Panc1 (cell line): Measurements from ENCODE around the gene USP37. TPM values are rescaled to one million over a fixed set of nuclear protein-coding genes. Genes with fewer than 3 reads are reported as not detected.

ENCODE experiments used
- ATAC-seq: fragments of 200-7000 bp; cut with Tn5 transposase; 2 replicates; pipeline ENCODE4 v1.9.1; 2020; ENCODE audit warnings: mild to moderate bottlenecking, moderate library complexity
- Bru-seq: library from RNA; stranded (reverse); fragments of 400-500 nt; gene quantifications from one replicate; lab custom pipeline; 2021; lab: Mats Ljungman, UMichigan
- BruChase-seq, 2 experiments: library from RNA; stranded (reverse); fragments of 400-500 nt; gene quantifications; one replicate each; lab custom pipeline; 2021; lab: Mats Ljungman, UMichigan
- BruUV-seq: library from RNA; stranded (reverse); fragments of 400-500 nt; replicated peaks from 2 replicates; lab custom pipeline; 2021; lab: Mats Ljungman, UMichigan
- CTCF ChIA-PET: fragments of 300-600 bp; sonication (Branson Sonifier 250); formaldehyde crosslinking; loops from one replicate; lab custom pipeline; 2022; ENCODE audit warnings: antibody characterized with exemption; lab: Charles Lee
- POLR2A ChIA-PET: fragments of 300-600 bp; sonication (Branson Sonifier 250); formaldehyde crosslinking; loops from one replicate; lab custom pipeline; 2022; ENCODE audit warnings: antibody characterized with exemption; lab: Charles Lee
- DNase-seq: peaks from one replicate; pipeline ENCODE4 v3.0.0-alpha.2; 2010; ENCODE audit warnings: low read depth, low spot score
- H3K27ac ChIP-seq: 2 replicates; pipeline ENCODE4 v1.5.1; 2011; ENCODE audit warnings: mild to moderate bottlenecking, low read length, inconsistent platforms
- H3K27me3 ChIP-seq: fragments of 200-500 bp; sonication (Bioruptor generic); 2 replicates; pipeline ENCODE4 v1.6.0; 2014; ENCODE audit warnings: low read length, inconsistent platforms; ENCODE audit not compliant: control insufficient read depth, insufficient read depth
- H3K36me3 ChIP-seq: fragments of 200-500 bp; sonication (Bioruptor generic); 2 replicates; pipeline ENCODE4 v1.5.1; 2014; ENCODE audit warnings: inconsistent platforms, mild to moderate bottlenecking, low read length, moderate library complexity; ENCODE audit not compliant: control insufficient read depth, insufficient read depth
- H3K4me1 ChIP-seq: 2 replicates; pipeline ENCODE4 v1.5.1; 2011; ENCODE audit warnings: inconsistent platforms, mild to moderate bottlenecking, low read length, moderate library complexity; ENCODE audit not compliant: control insufficient read depth, insufficient read depth
- H3K4me3 ChIP-seq, 2 experiments: 2 replicates each; pipeline ENCODE4 v1.5.1; 2011 to 2012; ENCODE audit warnings: low read depth in 2 of 2, low read length in 2 of 2, mild to moderate bottlenecking in 2 of 2, inconsistent platforms in 1 of 2, moderate library complexity in 1 of 2
- H3K9me3 ChIP-seq: fragments of 200-500 bp; sonication (Bioruptor generic); 2 replicates; pipeline ENCODE4 v1.5.1; 2014; ENCODE audit warnings: low read depth, mild to moderate bottlenecking, inconsistent platforms, low read length, moderate library complexity; ENCODE audit not compliant: control insufficient read depth, insufficient read depth
- POLR2AphosphoS5 ChIP-seq: IDR thresholded peaks from 2 replicates; pipeline ENCODE4 v1.6.1; 2012; ENCODE audit warnings: mild to moderate bottlenecking, low read depth, low read length, moderate library complexity
- SIN3A ChIP-seq: IDR thresholded peaks from 2 replicates; pipeline ENCODE4 v1.6.1; 2012; ENCODE audit warnings: low read depth, mild to moderate bottlenecking, low read length, moderate library complexity, borderline replicate concordance; ENCODE audit not compliant: insufficient read depth
- TCF7L2 ChIP-seq: IDR thresholded peaks from 2 replicates; pipeline ENCODE4 v1.6.1; 2011; ENCODE audit warnings: mild to moderate bottlenecking, low read depth, low read length, inconsistent platforms
- in situ Hi-C: cut with HindIII; loops from 2 replicates; pipeline ENCODE4 v1.10.0; 2016; ENCODE audit warnings: low sequenced_read_pairs, low pct_unique_long_range_greater_than_20kb
- intact Hi-C: fragments of 100-400 bp; cut with micrococcal nuclease; formaldehyde crosslinking; loops from one replicate; pipeline ENCODE4 v1.10.0; 2022; ENCODE audit not compliant: unreplicated experiment
- long read RNA-seq: library from polyadenylated mRNA; unstranded; transcript quantifications from one replicate; pipeline ENCODE4 v2.0.0, GENCODE V29; 2021; ENCODE audit not compliant: unreplicated experiment
- polyA plus RNA-seq: library from polyadenylated mRNA; unstranded; fragments of >200 nt; gene quantifications from one replicate; pipeline ENCODE4 v1.2.1, GENCODE V29; 2012; ENCODE audit warnings: missing spikeins; ENCODE audit not compliant: insufficient read length
- total RNA-seq: library from RNA; stranded (reverse); gene quantifications from one replicate; pipeline ENCODE4 v1.2.1, GENCODE V29; 2021; ENCODE audit not compliant: unreplicated experiment
- TF ChIP-seq, protein P1 (sequence below): fragments of 450-650 bp; IDR thresholded peaks from 2 replicates; pipeline ENCODE4 v1.5.1; 2017; ENCODE audit warnings: mild to moderate bottlenecking
- TF ChIP-seq, protein P2 (sequence below), 2 experiments: IDR thresholded peaks; 2 replicates each; pipeline ENCODE4 v1.6.1; 2011 to 2012; ENCODE audit warnings: low read depth in 2 of 2, control low read depth in 1 of 2, low read length in 1 of 2, mild to moderate bottlenecking in 1 of 2, moderate library complexity in 1 of 2; ENCODE audit not compliant: insufficient read depth in 1 of 2

The USP37 gene
- total RNA-seq (19.2 TPM), Bru-seq, nascent RNA (percentile 77 among the genes with signal in this experiment), BruChase-seq, experiment 1, labeled RNA remaining after a 2-hour chase (percentile 80 among the genes with signal in this experiment), BruChase-seq, experiment 2, labeled RNA remaining after a 6-hour chase (percentile 75 among the genes with signal in this experiment)
- polyA plus RNA-seq = 3.2 TPM
- long read RNA-seq, full-length matches to known transcripts = 27 of 63 reads
- long read RNA-seq, partial matches to known transcripts = 4 of 63 reads
- long read RNA-seq, other reads (novel, unspliced or antisense) = 32 of 63 reads

DNA sequence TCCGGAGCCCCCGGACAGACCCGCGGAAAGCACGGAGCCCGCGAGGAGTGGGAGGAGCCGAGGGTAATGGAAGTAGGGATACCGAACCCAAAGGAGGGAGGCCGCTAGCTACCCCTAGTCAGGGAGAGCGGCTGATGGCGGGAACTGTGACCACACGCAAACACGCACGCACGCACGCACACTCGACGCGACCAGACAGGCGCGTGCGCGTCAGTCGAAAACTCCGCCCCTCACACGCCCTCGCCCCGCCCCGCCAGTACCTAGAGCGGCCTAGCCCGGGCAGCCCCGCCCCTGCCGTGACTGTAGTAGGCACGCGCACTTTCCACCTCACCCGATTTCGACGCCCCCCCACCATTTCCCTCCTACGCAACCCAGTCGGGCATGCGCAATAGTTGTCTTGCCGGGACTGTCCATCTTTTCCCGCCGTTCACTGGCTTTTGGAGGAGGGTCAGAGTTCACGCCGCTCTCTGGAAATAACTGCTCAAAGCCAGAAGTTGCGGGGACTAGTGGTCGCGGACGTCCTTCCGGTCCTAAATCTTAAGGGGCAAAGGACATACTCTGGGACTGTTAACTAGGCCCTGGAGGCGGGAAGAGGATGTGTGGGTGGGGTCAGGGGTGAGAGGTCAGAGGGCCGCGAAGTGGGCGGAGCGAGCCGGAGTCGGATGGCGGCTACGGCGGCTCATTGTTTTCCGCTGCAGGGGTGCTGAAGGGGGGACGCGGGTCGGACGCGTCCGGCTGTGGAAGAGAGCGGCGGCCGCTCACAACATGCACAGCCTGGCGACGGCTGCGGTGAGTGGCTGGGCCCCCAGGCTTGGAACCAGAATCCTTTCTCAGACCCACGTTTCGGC lies at the start of gene USP37, which contains the start of gene CNOT9:
Gene USP37, minus strand, starts transcription at position 162 of the 848 bp plus-strand sequence. CDS start 9,698 bp downstream, outside the sequence.
Gene CNOT9, plus strand, starts transcription at position 650 of the 848 bp plus-strand sequence. Its CDS starts 116 bp downstream, at position 766.
- BruUV-seq = no TSS peak
- TF ChIP-seq TCF7L2 (no peak; the same call in 1 of the 2 replicates), POLR2AphosphoS5 (peak; percentile 81), SIN3A (peak; percentile 93; the same call in 1 of the 2 replicates)
- TF ChIP-seq, protein P1, sequence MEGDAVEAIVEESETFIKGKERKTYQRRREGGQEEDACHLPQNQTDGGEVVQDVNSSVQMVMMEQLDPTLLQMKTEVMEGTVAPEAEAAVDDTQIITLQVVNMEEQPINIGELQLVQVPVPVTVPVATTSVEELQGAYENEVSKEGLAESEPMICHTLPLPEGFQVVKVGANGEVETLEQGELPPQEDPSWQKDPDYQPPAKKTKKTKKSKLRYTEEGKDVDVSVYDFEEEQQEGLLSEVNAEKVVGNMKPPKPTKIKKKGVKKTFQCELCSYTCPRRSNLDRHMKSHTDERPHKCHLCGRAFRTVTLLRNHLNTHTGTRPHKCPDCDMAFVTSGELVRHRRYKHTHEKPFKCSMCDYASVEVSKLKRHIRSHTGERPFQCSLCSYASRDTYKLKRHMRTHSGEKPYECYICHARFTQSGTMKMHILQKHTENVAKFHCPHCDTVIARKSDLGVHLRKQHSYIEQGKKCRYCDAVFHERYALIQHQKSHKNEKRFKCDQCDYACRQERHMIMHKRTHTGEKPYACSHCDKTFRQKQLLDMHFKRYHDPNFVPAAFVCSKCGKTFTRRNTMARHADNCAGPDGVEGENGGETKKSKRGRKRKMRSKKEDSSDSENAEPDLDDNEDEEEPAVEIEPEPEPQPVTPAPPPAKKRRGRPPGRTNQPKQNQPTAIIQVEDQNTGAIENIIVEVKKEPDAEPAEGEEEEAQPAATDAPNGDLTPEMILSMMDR = no peak
- TF ChIP-seq, protein P2, sequence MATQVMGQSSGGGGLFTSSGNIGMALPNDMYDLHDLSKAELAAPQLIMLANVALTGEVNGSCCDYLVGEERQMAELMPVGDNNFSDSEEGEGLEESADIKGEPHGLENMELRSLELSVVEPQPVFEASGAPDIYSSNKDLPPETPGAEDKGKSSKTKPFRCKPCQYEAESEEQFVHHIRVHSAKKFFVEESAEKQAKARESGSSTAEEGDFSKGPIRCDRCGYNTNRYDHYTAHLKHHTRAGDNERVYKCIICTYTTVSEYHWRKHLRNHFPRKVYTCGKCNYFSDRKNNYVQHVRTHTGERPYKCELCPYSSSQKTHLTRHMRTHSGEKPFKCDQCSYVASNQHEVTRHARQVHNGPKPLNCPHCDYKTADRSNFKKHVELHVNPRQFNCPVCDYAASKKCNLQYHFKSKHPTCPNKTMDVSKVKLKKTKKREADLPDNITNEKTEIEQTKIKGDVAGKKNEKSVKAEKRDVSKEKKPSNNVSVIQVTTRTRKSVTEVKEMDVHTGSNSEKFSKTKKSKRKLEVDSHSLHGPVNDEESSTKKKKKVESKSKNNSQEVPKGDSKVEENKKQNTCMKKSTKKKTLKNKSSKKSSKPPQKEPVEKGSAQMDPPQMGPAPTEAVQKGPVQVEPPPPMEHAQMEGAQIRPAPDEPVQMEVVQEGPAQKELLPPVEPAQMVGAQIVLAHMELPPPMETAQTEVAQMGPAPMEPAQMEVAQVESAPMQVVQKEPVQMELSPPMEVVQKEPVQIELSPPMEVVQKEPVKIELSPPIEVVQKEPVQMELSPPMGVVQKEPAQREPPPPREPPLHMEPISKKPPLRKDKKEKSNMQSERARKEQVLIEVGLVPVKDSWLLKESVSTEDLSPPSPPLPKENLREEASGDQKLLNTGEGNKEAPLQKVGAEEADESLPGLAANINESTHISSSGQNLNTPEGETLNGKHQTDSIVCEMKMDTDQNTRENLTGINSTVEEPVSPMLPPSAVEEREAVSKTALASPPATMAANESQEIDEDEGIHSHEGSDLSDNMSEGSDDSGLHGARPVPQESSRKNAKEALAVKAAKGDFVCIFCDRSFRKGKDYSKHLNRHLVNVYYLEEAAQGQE (IDR thresholded peaks at IDR 0.05; ENCODE audit: insufficient read depth in 1 of 2, low read depth in 2 of 2, low read length in 1 of 2) = no peak
- H3K4me3 ChIP-seq = peak within 1 kb of the TSS; percentile 95
- H3K27ac ChIP-seq = peak within 1 kb of the TSS; percentile 97
- peaks cover 18% of the 10 kb centered on the region for H3K4me1 ChIP-seq
- intact Hi-C loops (no loop called here), in situ Hi-C loops (no loop called here)
- peaks cover 8% of the 10 kb centered on the region for H3K36me3 ChIP-seq
- DNase-seq (peak; percentile 91), ATAC-seq (peak; percentile 95)
- ChIA-PET POLR2A (no interaction called here), CTCF (no interaction called here)
- H3K9me3 ChIP-seq = no peaks in the 10 kb centered on the region
- H3K27me3 ChIP-seq = no peaks in the 10 kb centered on the region

- POLR2A ChIA-PET = no interaction called here
- intact Hi-C loops = no loop called here
- H3K27me3 ChIP-seq = no peaks in the 10 kb centered on the region
- TF ChIP-seq, protein P1 = no peak
- TF ChIP-seq SIN3A = no peak
- no TSS peak for BruUV-seq
- ATAC-seq (peak; percentile 23; the same call in 1 of the 2 replicates), DNase-seq (no peak)
- in situ Hi-C loops = no loop called here
- no peaks in the 10 kb centered on the region for H3K9me3 ChIP-seq
- no peaks in the 10 kb centered on the region for H3K4me1 ChIP-seq
- CTCF ChIA-PET = interaction anchor here (0.6 kb wide), 1 partner anchor 459 kb away, joined by 5 read pairs; no protein-coding TSS in a partner anchor
- no peak overlapping the region for H3K27ac ChIP-seq
- H3K36me3 ChIP-seq = no peaks in the 10 kb centered on the region
- H3K4me3 ChIP-seq = no peak overlapping the region
Measured at GRCh38 chr2:218615868-218616315, 47.7 kb upstream of the USP37 start.
